ENCODE measurements around the gene ASXL1.

DNA sequence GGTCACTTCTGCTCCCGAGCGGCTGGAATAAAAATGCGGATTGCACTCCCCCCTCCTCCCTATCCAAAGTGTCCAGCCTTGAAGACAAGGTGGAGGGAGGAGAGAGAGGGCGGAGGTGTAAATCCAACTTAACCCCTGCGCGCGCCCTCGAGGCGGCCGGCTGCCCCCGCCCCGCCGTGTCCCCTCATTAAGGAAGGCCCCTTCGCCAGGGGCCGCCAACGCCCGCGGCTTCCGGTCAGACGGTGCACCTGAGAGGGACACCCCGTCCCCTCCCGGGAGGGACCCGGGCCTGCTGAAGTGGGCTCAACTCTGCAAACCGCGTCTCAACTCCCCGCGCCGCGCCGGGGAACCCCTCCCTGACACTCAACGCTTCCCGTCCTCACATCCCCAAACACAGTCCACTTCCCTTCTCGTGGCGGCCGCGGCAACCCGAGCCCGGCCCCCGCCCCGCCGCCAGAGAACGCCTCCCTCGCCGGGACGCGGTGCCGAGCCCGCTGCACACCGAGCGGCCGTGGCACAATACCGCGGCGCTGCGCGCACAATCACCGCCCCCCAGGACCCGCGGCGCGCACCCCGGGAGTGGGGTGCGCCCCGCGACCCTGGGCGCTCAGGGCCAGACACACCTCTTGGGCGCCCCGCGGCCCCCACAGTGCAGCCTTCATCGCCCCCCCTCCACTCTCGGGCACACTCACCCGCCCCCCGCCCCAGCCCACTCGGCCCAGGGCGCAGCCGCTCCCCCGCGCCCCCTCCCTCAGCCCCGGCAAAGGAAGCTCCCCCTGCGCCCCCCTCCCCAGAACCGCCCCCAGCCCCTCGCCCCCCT is 124.5 kb downstream of the ASXL1 start:
- TF ChIP-seq CTCF (IDR thresholded peaks at IDR 0.05) (no peak), POLR2A (IDR thresholded peaks at IDR 0.05) (no peak)
